Cardiac muscle cell (in vitro differentiated cells and primary cell): ENCODE results near the gene ZNF638. TPM values are rescaled to one million over a fixed set of nuclear protein-coding genes. Genes with fewer than 3 reads are reported as not detected.

Experiments used
- DNase-seq, 2 donors: peaks; one replicate each; pipeline versions ENCODE4 v3.0.0 to v3.0.0-alpha.2; 2010 to 2017; ENCODE audit warnings: low read depth in 1 of 2, low spot score in 1 of 2
- H3K27ac ChIP-seq: fragments of 200-600 bp; sonication (generic); 2 replicates; pipeline ENCODE4 v1.5.1; 2016
- H3K27me3 ChIP-seq: fragments of 200-600 bp; sonication (generic); 2 replicates; pipeline ENCODE4 v1.6.0; 2016; ENCODE audit warnings: control low read depth
- H3K36me3 ChIP-seq: fragments of 200-600 bp; sonication (generic); 2 replicates; pipeline ENCODE4 v1.5.1; 2016; ENCODE audit warnings: control low read depth
- H3K4me1 ChIP-seq: fragments of 200-600 bp; sonication (generic); 2 replicates; pipeline ENCODE4 v1.8.1; 2017; ENCODE audit warnings: low read depth, mild to moderate bottlenecking, mixed run types
- H3K4me3 ChIP-seq: fragments of 200-600 bp; sonication (generic); 2 replicates; pipeline ENCODE4 v1.5.1; 2016; ENCODE audit warnings: mild to moderate bottlenecking
- H3K9me3 ChIP-seq: fragments of 200-600 bp; sonication (generic); 2 replicates; pipeline ENCODE4 v1.5.1; 2017; ENCODE audit warnings: low read depth, mild to moderate bottlenecking, control low read depth
- CTCF ChIP-seq: IDR thresholded peaks from 2 replicates; pipeline ENCODE4 v1.5.1; 2012; ENCODE audit warnings: low read depth, mild to moderate bottlenecking, low read length
- polyA plus RNA-seq: library from polyadenylated mRNA; unstranded; fragments of >200 nt; fragmentation: Nextera tagmentation; extraction: Ambion mirVana; gene quantifications from 2 replicates; pipeline ENCODE4 v1.2.1, GENCODE V29; 2016
- total RNA-seq: library from RNA; depleted of rRNA; stranded (reverse); fragments of >200 nt; gene quantifications from 2 replicates; pipeline ENCODE4 v1.2.3, GENCODE V29; 2016

ZNF638 gene
- total and polyA plus RNA-seq, 2 experiments from 2014 or later = 70.5 to 223 TPM

- Histone ChIP-seq H3K27ac (no peak overlapping the region), H3K36me3 (no peaks in the 10 kb centered on the region), H3K4me1 (no peaks in the 10 kb centered on the region), H3K4me3 (no peak overlapping the region), H3K9me3 (no peaks in the 10 kb centered on the region), H3K27me3 (no peaks in the 10 kb centered on the region)
- DNase-seq = no peak
- TF ChIP-seq CTCF = no peak
These were observed 151.7 kb downstream of the ZNF638 start for GRCh38 chr2:71483246-71483645.

- Histone ChIP-seq H3K27me3 (no peaks in the 10 kb centered on the region), H3K4me1 (peaks cover 6% of the 10 kb centered on the region), H3K36me3 (no peaks in the 10 kb centered on the region), H3K4me3 (no peak overlapping the region), H3K9me3 (no peaks in the 10 kb centered on the region), H3K27ac (no peak overlapping the region)
- DNase-seq = no peak
- TF ChIP-seq CTCF = no peak
These were observed 152.8 kb downstream of the ZNF638 start for GRCh38 chr2:71484354-71484753.

Other genes with a start within 250 kb of the ZNF638 start
- 32.7 and 32.8 TPM in 2 replicates for gene MCEE, start 201.6 kb upstream of the ZNF638 start, total RNA-seq
- 51.1 and 57.5 TPM in 2 replicates for gene MCEE, start 201.6 kb upstream of the ZNF638 start, polyA plus RNA-seq
- 20.8 and 33.1 TPM in 2 replicates for gene MPHOSPH10, start 201.1 kb upstream of the ZNF638 start, total RNA-seq
- 32.7 and 37.7 TPM in 2 replicates for gene MPHOSPH10, start 201.1 kb upstream of the ZNF638 start, polyA plus RNA-seq
- gene PAIP2B, start 104.7 kb upstream of the ZNF638 start, total RNA-seq = 13.0 and 15.1 TPM in 2 replicates
- 8.0 and 9.7 TPM in 2 replicates for gene PAIP2B, start 104.7 kb upstream of the ZNF638 start, polyA plus RNA-seq
- 44.4 and 57.4 TPM in 2 replicates for gene DYSF, start 121.8 kb downstream of the ZNF638 start, total RNA-seq
- gene DYSF, start 121.8 kb downstream of the ZNF638 start, polyA plus RNA-seq = 34.6 and 40.9 TPM in 2 replicates